Astrocyte of the hippocampus (primary cell): ENCODE measurements around the gene FAM25A.
A peak's percentile ranks its signal among the peaks of the same experiment; 100 is the strongest.
"Not testable (repeated sequence)": the region's sequence is repeated elsewhere in the genome, so short reads cannot be mapped to it uniquely, and the experiment has no call there.

Experiments
- DNase-seq: peaks from one replicate; pipeline ENCODE4 v3.0.0; 2011; ENCODE audit warnings: low read depth, low spot score

Gene FAM25A

DNA sequence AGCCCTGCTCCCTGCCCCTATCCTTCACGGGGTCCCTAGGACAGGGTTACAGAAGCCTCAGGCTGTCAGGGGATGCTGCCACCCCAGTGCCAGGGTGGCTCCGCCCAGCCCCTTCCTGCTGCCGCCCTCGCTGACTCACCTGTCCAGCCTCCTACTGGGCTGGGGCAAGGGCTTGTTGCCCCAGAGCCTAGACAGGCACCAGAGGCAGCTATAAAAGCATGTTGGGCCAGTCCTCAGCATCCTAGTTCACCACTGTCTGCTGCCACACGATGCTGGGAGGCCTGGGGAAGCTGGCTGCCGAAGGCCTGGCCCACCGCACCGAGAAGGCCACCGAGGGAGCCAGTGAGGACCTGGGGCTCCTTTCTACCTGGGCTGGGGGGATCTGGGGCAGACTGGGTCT is at the start of gene FAM25A:
TSS of gene FAM25A (plus strand) at position 239 of the 400 bp plus-strand sequence. CDS start at position 270, 31 bp downstream.
- not testable (repeated sequence) for DNase-seq

DNA sequence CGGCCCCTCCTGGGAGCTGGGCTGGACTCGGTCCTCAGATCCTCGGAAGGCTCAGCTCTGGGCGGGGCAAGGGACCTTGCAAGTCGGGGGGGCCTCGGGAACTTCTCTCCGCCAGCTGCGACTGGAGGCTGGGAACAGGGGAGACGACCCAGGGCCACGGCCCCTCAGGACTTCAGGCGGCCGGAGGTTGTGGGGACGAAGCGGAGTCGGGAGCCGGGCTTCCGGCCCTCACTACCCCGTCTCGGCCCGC is 49.2 kb upstream of the FAM25A start:
- DNase-seq = no peak

DNA sequence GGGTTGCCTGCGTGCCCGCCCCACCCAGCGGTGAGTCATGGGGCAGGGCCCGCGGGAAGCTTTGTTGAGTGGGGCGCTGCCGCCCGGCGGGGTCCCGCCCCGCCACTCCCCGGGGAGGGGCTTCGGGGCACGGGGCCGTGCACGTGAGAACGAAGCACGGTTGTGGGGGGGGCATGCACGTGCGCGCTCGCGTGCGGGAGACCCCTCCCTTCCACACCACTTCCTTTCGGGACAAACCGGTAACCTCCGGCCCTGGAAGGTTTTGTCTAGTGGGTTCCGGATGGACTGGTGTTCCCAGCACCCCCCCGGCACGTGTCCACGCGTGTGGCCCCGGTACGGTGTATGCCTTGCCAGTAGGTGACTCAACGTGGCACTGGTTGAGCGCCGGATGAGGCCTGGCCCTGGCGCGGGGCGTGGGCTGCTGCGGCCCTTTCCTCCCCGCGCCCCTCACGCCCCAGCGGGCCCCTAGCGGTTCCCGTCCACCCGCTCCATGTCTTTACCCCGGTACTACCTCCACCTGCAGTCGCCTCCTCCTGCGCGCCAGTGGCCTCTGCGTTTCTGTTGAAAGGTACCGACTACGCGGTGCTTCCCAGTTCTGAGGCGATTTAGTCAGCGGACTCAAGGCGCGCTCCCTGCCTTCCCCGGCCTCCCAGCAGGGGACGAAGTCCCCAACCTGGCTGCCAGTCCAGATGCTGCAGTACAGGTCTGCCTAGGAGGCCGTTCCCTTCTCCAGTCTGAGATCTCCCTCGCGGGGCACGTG is 48.7 kb upstream of the FAM25A start:
- peak; percentile 94 for DNase-seq

DNA sequence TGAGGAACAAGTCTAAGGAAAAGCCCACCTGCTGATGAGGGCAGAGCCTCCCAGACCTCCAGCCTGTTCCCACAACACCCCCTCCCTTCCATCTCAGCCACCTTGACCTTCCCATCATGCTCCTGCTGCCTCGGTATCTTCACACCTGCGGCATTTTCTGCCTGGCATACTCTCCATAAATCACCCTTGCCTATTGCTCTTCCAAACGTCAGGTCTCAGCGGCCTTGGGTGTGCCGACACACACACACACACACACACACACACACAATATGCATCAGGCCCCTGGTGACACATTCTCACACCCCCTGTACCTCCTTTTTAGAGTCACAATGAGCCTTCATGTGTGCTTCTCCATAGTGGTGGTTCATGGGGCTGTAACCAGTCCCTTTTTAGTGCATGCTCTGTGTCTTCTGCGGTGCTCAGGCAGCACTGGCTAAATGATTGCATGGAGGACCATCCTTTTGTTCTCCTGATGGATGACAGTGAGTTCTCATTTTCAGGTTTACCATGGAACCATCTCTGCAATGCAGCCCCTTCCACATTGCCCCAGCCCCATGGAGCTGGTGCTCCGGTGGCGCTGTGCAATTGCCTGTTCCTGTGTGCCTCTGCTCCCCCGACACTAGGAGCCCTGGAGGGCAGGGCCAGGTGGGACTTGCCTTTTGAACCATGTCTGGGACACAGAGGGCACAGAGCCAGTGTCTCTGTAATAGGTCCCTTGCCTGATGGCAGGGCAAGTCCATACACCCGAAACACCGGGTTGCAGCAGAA is 47.3 kb upstream of the FAM25A start:
- no peak for DNase-seq

DNA sequence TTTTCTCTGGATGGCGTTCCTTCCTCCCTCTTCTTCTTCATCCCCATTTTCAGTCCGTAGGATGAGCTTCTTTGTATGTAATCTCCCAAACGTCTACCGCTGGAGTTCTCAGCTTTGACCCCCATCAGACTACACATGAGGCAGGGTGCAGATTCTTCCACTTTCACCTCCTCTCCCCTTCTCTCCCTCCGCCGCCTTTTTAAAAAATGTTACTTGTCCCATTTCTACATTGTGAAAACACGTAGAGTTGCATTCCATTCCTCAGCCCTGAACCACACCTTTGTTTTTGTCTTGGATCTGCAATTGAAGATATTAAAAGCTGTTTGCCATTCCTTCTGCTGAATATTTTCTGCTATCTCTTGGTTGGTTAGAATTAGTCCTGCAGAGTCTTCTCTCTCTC is 45.6 kb upstream of the FAM25A start:
- no peak for DNase-seq

DNA sequence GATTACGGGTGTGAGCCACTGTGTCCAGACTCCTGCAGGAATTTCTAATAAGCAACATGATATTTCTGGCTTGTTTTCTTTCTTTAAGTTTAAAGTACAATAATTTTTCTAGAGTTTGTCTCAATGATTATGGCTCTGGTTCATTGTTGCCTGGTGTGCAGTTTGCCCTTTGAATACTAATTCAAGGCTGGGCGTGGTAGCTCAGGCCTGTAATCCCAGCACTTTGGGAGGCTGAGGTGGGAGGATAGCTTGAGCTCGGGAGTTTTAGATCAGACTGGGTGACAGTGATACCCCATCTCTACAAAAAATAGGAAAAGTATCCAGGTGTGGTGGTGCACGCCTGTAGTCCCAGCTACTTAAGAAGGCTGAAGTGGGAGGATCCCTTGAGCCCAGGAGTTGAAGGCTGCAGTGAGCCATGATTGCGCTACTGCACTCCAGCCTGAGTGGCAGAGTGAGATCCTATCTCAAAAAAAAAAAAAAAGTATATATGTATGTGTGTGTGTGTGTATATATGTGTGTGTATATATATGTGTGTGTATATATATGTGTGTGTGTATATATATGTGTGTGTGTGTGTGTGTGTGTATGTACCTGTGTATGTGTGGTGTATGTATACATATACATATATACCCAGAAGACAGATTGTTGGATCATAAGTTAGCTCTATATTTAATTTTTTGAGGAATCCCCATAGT is 43.6 kb upstream of the FAM25A start:
- DNase-seq = no peak

DNA sequence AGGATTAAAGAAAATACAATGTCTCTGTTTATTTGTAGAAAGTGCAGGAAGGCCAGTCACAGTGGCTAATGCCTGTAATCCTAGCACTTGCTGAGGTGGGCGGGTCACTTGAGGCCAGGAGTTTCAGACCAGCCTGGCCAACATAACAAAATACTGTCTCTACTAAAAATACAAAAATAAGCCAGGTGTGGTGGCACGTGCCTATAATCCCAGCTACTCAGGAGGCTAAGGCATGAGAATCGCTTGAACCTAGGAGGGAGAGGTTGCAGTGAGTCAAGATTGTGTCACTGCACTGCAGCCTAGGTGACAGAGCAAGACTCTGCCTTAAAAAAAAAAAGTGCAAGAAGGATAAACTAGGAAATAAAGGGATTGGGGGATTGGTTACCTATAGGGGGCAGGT is 41.6 kb upstream of the FAM25A start:
- not testable (repeated sequence) for DNase-seq

DNA sequence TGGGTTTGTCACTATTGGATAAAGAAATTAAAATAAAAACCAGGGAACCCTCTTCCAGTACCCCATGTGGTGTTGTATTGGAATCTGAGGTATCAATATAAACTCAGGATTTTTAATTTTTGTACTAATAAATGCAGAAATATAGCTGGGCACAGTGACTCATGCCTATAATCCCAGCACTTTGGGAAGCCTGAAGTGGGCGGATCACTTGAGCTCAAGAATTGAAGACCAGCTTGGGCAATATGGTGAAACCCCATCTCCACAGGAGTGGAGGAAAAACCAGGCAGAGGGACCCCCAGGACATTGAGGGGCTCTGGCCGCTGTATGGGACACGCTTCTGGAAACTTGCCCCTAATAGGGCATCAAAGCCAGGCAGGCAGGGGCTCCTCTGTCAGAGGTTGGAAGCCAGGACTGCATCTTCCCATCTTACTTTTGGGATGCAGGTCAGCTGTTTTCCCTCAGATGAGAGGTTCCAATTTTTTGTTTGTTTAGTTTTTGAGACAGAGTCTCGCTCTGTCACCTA is 40.7 kb upstream of the FAM25A start:
- DNase-seq = no peak

DNA sequence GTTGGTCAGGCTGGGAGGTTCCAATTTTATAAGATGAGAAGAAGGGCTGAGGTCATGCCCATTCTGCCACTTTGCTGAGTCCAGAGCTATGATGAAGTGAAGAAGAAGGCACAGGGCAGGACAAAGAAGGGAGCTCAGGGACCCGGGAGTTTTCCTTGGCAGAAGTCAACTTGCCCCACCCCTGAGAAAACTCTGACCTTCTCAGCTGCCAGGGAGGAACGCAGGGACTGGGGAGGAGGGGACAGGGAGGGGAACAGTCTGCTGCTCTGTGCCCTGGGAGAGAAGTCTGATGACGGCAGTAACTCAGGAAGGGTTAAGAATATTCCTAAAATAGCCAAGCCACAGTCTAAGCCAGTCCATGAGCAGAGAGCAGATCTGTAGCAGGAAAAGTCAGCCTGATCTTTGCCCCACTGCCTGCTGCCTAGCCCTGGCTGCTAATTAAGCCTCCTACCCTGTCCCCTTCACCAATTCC is 40.1 kb upstream of the FAM25A start:
- no peak for DNase-seq

DNA sequence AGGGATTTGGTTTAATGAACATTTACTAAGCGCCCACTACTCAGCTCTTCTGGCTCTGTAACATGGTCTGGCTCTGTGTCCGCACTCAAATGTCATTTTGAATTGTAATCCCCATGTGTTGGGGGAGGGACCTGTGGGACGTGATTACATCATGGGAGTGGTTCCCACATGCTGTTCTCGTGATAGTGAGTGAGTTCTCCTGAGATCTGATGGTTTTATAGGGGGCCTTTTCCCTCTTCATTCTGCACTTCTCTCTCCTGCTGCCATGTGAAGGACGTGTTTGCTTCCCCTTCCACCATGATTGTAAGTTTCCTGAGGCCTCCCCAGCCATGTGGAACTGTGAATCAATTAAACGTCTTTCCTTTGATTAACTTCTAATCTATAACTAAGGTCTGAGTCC is 39.1 kb upstream of the FAM25A start:
- DNase-seq = not testable (repeated sequence)

DNA sequence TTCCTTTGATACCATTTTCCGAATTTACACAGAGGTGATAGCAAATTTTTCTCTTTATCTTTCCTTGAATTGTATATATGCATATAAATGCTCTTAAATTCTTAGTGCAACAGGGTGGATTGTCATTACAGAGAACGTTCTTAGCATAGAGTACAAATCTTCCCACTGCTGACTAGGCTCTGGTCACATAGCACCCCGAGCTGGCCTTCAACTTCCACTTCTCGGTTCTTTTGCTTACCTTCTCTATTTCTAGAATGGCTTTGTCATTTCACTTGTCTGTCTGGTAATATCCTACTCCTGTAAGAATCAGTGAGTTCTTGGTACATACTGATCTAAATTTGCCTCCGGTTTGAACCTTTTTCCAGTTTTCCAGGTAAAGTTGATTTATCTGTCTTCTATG is 38.4 kb upstream of the FAM25A start:
- DNase-seq = no peak

DNA sequence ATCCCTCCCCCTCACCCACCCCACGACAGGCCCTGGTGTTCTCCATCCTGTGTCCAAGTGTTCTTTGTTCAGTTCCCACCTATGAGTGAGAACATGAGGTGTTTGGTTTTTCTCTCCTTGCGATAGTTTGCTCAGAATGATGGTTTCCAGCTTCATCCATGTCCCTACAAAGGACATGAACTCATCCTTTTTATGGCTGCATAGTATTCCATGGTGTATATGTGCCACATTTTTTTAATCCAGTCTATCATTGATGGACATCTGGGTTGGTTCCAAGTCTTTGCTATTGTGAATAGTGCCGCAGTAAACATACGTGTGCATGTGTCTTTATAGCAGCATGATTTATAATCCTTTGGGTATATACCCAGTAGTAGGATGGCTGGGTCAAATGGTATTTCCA is 35.6 kb upstream of the FAM25A start:
- not testable (repeated sequence) for DNase-seq

DNA sequence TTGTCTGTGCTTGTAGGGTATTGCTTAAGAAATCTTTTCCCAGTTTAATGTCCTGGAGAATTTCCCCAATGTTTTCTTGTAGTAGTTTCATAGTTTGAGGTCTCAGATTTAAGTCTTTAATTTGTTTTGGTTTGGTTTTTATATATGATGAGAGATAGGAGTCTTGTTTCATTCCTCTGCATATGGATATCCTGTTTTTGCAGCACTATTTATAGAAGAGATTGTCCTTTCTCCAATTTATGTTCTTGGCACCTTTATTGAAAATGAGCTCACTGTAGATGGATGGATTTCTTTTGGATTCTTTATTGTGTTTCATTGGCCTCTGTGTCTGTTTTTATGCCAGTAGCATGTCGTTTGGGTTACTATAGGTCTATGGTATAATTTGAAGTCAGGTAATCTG is 31.6 kb upstream of the FAM25A start:
- no peak for DNase-seq

DNA sequence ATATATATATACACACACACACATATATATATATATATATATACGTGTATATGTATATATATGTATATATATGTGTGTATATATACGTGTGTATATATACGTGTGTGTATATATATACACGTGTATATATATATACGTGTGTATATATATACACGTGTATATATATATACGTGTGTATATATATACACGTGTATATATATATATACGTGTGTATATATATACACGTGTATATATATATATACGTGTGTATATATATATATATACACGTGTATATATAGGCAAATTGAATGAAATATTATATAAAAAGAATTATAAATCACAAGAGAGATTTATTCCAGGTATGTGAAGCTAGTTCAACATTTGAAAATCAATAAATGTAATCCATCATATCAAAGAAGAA is 28.7 kb upstream of the FAM25A start:
- not testable (repeated sequence) for DNase-seq

DNA sequence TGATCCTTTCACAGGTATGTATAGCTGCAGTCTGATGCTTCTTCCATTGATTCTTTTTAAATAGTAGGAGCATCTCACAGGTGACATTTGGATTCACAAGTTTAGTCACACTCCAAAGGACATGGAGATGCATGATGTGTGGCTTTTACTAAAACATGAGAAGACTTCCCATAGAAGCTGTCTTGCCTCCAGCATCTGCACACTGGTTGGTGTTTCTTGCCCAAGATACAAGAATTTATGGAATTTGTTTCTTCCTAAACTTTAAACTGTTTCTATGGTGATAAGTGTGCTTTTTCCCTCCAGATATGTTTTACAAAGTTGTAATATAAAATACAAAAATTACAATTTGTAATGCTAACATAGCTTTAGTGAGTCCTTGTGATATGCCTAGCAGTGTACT is 27.6 kb upstream of the FAM25A start:
- DNase-seq = no peak

DNA sequence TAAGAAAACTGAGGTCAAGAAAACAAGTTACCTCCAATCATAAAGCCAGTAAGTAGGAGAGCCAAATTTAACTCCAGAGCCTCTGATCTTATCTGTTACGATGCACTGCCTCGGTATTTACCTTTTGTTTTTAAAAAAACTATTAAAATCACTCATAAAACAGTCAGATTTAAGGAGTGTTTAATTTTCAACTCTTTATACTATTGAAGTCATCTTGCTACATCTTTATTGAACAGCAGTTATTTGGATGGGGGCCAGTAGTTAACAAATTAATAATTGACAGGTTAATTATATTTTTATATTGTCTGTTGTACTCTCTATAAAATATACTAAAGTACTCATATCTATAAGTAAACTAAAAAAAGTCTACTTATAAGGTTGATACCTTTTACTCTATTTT is 27.2 kb upstream of the FAM25A start:
- DNase-seq = no peak

DNA sequence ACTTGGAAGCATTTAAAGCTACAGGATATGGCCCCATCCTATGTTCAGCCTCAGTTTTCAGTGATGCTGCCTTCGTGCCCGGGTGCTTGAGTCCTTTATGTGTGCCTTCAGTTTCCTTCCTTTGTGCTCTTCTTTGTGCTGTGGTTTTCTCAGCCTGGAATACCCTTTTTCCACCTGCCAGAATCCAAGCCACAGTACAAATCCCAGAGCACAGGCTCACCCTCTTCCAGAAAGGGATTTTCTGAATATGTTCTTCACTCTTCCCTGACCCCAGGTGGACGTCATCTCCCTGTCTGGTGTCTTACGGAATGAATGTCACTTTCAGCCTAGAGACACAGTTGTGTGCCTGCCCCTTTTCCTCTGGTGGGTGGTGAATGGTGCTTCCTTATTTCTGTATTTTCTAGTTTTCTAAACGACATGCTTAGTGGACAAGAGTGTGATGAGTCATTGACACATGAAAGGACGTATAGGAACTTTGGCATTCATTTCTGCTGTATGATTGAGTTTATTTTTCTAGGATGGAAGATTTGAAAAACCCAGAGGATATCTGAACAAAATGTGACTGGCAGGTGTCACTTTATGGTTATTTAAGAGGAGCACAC is 20.2 kb upstream of the FAM25A start:
- not testable (repeated sequence) for DNase-seq

DNA sequence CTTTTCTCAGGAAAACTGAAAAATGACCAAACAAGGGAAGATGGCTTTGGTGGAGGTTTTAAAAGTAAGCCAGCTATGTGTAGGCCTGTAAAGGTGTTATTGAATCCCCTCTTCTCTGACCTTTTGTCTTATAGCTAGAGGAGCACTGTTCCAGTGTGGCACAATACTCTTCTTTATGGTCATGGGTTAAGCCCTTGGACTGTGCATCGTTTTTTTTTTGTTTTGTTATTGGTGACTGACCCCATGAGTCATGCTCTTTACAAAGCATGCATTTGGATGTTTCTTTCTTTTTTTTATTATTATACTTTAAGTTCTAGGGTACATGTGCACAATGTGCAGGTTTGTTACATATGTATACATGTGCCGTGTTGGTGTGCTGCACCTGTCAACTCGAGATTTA is 19.6 kb upstream of the FAM25A start:
- DNase-seq = peak; percentile 16

DNA sequence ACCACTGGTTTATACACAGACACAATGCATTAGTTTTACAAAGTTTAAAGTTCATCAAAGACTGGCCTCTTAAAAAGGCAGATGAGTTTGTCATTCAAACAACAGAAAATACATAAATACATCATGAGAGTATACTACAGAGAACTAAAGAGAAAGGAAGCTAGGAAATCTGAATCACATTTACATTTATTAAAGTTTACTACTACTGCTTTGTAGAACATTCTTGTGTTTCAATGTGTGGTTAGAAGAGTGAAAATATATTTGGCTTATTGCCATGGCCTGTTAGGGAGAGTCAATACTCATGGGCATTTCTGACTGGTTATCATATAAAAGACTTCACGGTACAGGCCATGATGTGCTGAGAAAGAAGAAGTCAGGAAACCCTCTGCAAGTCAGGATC is 13.0 kb upstream of the FAM25A start:
- DNase-seq = peak; percentile 42

DNA sequence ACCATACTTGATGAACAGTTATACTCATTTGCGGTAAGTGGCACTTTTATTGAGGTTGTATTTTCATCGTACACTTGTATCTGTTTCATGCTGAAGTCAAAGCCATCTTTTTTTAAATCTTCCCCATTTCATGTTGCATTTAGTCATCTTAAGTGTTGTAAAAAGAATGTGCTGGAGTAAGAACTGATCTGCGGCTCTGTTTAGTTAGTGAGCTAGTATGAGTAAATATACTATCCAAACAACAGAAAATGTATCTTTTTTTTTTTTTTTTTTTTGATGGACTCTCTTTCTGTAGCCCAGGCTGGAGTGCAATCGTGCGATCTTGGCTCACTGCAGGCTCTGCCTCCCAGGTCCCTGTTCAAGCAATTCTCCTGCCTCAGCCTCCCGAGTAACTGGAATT is 12.4 kb upstream of the FAM25A start:
- not testable (repeated sequence) for DNase-seq

DNA sequence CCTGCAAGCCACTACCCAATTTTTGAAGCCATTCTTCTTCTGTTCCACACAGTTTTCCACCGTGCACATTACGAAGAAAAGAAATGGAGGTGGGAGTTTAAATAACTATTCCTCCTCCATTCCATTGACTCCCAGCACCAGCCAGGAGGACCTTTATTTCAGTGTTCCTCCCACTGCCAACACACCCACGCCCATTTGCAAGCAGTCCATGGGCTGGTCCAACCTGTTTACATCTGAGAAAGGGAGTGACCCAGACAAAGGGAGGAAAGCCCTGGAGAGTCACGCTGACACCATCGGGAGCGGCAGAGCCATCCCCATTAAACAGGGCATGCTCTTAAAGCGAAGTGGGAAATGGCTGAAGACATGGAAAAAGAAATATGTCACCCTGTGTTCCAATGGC is 11.8 kb upstream of the FAM25A start:
- DNase-seq = not testable (repeated sequence)

DNA sequence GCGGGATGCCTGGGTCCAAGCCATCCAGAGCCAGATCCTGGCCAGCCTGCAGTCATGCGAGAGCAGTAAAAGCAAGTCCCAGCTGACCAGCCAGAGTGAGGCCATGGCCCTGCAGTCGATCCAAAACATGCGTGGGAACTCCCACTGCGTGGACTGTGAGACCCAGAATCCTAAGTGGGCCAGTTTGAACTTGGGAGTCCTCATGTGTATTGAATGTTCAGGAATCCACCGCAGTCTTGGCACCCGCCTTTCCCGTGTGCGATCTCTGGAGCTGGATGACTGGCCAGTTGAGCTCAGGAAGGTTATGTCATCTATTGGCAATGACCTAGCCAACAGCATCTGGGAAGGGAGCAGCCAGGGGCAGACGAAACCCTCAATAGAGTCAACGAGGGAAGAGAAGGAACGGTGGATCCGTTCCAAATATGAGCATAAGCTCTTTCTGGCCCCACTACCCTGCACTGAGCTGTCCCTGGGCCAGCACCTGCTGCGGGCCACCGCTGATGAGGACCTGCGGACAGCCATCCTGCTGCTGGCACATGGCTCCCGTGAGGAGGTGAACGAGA is 10.9 kb upstream of the FAM25A start:
- not testable (repeated sequence) for DNase-seq
